Measurements from ENCODE around the gene TFIP11.

Gene TFIP11

DNA sequence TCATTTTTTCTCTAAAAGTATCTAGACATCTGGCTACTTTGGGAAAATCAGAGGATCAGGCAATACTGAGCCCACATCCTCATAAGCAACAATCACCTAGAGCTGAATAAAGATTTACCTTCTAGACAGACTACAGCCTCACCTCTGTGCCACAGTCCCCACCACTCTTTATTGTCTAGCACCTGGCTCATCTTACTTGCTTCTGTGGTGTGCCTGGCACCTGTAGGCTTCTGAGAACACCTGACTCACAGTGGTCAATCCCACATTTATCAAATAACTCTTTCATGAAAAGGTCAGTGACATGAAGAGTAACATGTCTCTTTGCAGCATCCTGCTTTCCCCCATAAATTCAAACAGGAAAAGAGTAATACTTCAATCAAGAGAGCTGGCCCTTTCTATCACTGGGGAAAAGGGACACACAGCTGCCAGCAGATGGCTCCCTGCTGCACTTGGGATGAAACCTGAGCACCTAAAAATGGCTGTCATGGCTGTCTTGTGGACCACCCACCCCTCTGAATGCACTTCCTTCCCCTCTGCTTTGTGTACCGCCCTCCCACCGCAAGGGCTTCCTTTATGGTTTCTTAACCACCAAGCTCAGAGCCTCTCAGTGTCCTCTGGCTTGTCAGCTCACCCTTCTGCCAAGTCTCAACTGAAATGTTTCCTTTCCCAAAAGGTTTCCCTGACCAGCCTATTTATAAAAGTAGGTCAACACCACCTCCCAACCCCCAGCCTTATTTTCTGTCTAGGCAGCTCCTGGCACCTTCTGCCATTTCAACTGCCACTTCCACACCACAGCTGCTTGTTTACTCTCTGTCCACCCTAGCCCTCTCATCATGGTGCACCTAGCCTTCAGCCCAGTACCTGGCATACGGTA, 9.3 kb downstream of the TFIP11 start:
- no peak for DNase-seq

DNA sequence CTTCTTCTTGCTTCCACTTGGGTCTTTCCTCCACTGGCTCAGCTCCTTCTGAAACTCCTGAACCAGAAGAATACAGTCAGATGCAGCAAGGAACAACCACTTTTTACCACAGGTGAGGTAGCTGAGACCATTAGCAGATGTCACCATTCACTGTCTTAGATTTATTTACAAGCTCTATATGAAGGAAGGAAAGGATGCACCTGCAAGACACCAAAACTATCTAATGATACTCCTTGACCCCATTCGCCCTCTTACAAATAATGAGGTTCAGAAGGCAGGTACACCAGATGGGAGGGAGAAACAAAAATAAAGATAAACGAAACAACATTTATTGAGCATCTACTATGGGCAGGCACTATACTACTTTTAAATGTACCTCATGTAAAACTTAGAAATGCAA, 10.3 kb downstream of the TFIP11 start:
- DNase-seq: no peak

DNA sequence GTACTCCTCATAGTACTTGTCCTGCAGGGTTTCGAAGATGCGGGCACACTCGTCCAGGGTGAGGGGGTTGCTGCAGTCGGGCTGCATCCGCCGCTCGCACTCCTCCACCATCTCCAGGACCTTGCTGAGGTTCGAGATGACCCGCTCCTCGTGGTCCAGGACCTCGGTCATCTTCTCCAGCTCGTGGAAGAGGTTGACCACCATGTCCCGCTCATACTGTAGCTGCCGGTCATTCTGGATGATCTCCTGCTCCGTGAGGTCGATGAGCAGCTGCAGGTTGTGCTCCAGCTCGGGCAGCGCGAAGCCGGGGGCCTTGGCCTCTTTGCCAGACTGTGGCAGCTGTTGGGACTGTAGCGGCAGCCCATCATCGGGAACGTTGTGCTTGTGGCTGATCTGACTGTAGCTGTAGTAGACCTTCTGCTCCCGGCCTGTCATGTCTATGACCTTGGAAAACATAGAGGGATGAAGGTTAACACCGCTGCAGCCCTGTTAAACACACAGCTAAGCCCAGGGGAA, 13.0 kb downstream of the TFIP11 start:
- DNase-seq: no peak

DNA sequence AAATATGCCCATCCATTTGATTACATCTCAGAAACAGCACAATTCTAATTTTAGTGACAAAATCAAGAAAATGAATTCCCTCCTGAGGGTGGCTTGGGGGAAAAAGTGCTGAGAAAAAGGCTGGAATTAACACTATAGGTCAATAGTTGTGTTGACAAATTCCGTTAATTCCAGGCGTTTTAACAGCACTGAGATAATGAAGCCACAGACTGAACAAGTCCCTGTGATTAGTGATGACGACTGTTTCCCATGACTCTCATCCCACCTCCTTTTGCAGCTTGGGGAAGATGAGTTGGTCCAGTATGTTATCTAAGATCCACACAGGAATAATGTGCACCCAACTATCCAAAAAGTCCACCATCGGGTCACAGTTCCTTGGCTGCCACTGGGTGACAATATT, 15.8 kb downstream of the TFIP11 start:
- no peak for DNase-seq

DNA sequence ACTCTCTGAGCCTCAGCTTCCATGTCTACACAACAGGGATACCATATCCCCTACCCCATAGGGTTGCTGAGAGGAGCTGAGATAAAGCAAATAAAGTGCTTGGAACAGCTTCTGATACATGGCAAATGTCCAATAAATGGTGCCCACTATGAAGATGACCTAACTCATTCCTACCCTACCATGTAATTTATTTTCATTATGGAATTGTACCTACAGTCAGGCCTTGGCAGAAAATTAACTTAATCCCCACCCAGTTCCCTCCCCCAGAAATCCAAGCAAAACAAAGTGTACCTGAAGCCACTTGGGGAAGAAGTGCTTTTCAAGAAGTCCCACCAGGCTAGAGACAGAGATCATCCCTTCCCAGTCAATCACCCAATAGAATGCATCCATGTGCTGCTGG, 17.8 kb downstream of the TFIP11 start:
- no peak for DNase-seq

DNA sequence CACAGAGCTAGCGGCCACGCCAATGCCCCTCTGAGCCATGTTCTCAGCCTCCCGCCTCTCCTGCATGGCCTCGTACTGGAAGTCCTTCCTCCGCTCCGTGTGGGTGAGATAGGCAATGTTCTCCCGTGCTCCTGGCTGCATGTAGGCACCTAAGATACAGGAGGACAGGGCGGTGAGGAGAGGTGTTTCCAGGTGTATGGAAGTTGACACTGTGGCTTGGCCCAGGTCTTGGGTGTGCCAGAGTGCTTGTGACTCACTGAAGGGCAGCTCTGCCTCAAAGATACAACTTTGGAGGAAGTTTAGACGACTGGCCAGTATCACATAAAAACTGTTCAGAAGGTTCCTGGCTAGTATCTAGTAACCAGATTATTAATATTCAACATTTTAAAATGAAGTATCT, 20.1 kb downstream of the TFIP11 start:
- DNase-seq: no peak

DNA sequence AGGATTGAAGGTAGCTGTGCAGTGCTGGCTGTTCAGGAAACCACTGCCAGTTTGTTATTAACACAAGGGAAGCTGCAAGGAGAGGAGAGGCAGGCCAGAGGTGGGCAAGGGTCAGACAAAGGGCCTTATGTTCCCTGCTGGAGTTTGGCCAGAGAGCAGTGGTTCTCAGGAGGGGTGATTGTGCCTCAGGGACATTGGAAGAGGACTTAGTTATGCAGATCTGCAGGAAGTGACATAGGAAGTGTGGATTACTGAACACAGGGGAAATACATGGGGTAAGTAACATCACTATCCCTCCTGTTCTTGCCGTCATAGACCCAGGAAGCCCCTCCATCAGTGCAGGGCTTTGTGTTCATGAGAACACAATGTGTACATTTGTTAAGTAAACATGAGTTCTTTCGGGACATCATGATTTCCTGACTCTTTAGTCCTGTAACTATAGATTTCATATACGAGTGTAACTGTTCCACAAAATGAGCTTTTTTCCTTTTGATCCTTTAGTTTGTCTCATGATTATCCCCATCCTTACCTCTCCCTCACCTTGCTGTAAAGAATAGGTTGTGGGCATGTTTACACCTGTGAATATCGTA, 22.7 kb downstream of the TFIP11 start:
- no peak for DNase-seq

DNA sequence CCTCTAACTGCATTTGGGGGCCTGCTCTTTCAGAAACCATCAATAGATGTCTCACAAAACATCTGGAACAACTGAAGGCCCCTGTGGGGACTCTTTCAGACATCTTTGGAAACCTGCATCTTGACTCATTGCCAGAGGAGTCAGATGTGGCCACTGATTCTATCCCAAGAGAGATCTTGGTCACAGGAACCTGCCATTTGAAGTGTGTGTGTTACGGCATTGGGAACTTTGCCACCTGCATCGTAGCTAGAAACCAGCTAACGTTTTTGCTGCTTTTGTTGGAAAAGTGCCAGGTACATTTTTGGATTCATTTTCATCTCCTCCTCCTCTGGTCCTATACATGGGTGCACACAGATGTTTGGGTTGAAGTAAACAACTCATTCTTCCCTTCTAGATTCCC, 24.3 kb downstream of the TFIP11 start:
- no peak for DNase-seq

DNA sequence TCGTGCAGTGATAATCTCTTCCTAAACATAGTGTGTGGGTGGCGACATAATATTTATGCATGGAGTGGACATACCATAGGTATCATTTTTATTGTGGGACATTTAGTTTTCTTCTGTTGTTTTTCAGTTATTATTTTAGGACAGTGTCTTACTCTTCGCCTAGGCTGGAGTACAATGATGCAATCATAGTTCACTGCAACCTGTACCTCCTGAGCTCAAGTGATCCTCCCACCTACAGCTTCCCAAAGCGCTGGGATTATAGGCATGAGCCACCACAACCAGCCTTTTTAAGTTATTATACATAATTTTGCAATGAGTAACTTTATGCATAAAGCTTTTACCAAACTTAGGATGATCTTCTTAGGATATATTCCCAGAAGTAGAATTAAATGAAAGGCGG, 25.9 kb downstream of the TFIP11 start:
- no peak for DNase-seq

DNA sequence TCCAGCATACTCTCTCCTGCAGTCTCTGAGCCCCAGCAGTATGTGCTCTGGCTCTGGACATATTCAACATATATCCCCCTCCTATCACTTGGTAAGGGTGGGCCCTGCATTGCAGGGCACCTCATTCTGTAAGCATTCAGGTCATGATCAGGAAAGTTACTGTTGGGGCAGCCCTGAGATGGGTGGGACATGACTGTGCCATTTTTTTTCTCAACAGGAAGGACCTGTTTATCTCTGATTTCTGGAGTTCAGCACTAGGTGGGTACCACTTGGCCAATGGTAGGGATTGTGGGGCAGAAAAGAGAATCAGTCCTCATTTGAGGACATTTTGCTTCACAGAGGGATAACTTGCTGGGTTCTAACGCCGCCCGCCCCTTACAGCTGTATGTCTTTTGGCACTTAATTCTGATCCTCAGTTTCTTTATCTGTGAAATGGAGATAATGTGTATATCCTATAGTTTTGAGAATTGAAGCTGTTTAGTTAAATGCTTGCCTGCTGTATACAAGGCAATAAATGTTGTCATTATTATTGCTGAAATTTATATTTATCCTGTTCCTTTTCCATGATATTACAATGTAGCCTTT, 26.4 kb downstream of the TFIP11 start:
- no peak for DNase-seq

DNA sequence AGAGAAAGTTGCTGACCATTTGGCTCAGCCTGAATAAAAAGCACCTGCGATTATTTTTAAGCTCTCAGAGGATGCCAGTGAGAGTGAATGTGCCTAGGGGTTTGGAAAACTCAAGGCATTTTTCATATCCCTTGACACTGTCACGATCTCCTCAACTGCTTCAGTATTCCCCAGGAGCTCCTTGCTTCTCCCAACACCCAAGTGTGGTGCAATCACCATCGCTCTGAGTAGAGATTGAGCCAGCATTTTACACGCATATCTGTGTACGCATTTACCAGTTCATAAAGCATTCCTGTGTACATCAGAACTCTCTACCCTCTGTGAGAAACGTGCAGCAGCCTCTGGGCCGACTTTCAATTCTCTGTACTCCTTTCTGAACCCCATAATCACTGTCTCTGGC, 27.3 kb downstream of the TFIP11 start:
- no peak for DNase-seq

DNA sequence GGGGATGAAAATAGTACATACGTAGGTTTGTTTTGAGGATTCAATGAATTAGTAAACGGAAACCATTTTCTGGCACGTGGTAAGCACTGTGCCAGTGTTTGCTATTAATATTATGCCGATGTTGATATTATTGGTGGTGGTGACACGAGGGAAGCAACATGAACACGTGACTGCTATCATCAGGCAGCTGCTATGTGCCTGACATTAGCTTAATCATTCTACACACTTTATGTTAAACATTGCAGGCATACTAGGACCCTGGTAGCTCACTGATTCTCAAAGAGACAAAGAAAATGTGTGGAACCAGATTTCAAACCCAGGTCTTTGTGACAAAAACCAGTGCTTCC, 27.9 kb downstream of the TFIP11 start:
- no peak for DNase-seq

DNA sequence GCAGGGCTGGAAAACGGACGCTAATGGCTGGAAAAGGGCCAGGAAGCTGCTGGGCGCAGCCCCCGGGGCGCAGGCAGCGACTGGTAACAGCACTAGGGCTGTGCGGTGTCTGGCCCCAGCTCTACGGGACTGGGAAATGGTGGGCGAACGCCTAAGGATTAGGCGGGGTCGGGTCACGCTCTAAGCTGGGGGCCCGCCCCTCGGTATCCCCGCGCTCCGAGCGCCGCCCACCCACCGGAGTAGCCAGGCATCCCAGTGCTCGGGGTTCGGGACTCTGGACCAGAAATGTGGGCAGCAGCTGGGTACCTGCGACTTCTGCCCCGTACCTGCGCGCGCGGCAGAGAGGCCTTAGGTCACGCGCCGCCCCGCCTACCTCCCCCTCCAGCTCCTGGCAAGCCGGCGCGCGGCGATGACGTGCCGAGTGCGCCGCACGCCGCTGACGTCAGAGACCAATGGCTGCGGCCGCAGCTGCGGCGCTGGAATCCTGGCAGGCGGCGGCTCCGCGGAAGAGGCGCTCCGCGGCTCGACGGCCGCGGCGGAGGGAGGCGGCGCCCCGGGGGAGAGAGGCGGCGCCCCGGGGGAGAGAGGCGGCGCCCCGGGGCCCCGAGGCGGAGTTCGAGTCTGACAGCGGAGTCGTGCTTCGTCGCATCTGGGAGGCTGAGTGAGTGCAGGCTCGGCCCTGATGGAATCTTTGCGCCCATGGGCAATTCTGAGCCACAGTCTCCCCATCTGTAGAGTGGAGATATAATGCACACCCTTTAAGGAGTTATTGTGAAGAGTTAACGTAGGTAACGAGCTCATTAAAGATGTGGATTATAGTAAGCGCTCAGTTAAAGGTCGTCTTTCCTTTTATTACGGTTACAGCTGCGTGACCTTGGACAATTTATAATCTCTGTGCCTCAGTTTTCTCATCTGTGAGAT, 28.6 kb downstream of the TFIP11 start, which contains the start of the genes HPS4 and SRRD:
HPS4 (minus strand) TSS at position 345 of the 921 bp plus-strand sequence. CDS start 2,021 bp downstream, outside the sequence.
SRRD (plus strand) TSS at position 439 of the 921 bp plus-strand sequence; CDS start at position 453, 14 bp downstream.
- peak; percentile 47 for DNase-seq

DNA sequence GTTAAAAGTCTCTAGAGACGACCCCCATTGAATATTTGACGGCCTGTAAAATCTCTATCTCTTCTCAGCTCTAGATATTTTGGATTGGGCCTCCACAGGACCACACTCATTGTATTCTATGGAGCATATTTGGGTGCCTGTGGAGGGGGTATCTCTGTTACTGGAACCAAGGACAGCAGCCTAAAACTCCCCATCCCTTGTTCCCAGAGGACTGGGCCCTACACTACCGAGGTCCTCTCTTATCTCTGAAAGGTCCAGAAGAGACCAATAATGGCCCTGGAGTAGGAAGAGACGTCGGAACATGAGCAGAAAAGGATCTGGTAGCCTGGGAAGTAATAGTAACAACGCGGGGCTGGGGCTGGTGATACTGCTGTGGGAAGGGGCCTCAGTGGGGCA, 29.2 kb downstream of the TFIP11 start:
- DNase-seq: no peak

DNA sequence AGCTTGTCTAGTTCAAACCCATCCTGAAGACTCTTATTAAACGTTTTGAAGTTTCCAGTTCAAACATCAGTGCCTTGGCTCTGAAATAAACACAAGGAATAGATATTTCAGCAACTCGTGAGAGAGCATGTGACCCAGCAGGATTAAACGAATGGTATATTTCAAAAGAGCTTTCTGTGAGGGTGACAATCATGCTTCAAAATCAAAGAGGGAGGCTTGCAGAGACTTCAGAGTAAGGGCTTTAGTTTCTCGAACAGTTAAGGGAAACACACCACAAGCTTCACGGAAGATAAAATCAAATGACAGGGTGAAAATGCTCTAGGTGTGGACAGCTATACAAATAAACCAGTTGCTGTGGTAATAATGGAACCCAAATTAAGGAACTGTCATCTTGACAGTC, 30.1 kb downstream of the TFIP11 start:
- no peak for DNase-seq

DNA sequence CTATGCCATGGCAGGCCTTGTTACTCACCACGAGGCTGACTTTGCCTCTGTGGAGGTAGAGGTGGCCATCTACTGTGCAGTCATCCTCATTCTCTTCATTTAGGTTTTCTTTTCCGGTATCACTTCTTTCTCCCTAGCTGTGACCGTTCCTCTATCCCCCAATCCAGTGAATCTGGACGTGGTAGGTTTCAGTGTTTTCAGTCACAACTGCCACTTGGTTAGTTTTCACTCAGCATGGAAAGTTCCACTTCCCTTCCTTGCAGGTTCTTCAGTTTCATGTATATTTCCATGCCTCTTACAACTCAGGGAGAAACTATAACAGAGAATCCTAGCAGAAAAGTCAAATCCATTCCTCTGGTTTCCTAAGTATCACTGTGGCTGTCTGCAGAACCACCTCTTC, 30.6 kb downstream of the TFIP11 start:
- DNase-seq: no peak

DNA sequence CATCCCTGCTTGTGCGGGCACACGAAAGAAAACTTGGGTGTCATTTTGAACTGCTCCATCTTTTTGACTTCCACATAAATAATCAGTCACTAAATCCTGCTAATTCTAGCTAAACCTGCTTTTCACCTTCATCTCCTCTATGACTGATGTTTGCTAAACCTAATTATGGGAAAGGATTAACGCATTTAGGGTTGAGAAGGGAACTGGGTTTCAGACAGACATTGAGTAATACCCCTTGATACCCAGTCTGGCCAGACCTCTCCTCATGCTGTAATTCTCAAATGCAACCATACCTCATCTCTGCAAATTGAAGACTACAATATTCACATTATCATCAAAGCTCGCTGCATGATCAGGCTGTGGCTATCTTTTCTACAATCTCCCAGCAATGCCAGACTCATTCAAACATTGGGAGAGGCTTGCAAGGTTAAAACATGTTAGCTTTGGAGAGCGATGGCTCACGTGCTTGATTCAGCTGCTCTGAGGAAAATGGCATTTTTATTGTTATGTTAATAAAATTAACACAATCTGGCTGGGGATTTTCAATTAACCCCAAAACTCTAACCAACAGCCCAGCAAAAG, 31.1 kb downstream of the TFIP11 start:
- DNase-seq: no peak

DNA sequence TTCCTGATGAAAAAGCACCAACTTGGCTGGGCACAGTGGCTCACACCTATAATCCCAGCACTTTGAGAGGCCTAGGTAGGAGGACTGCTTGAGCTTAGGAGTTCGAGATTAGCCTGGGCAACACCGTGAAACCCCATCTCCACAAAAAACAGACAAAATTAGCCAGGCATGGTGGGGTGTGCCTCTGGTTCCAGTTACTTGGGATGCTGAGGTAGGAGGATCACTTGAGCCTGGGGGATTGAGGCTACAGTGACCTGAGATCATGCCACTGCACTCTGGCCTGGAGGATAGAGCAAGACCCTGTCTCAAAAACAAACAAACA, 31.7 kb downstream of the TFIP11 start:
- no peak for DNase-seq

DNA sequence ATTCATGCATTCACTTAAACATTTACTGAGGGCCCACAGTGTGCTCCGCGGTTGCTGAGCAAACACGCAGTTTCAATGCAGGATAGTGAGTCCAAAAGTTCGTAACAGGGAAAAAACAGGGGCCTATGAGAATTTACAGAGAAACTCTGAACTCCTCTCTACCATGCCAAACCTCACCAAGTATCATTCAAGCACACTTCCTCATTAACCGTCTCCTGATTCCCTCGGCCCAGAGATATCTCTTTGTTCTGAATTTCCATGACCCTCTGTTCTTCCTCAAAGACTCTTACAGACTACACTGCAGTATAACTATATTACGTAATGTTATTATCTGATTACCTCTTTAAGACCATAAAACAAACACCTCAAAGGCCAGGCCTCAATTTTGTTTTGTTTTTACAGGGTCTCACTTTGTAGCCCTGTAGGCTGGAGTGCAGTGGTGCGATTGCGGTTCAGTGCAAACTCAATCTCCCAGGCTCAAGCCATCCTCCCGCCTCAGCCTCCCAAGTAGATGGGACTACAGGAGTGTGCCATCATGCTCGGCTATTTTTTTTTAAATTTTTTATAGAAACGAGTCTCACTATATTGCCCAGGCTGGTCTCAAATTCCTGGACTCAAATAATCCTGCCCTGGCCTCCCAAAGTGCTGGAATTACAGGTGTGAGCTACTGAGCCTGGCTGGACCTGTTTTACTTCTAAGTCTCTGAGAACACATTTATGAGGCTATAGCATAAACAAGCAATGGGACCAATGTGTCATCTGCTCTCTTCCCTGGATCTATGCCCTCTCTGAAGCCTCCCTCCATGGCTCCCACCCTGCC, 32.3 kb downstream of the TFIP11 start:
- no peak for DNase-seq

DNA sequence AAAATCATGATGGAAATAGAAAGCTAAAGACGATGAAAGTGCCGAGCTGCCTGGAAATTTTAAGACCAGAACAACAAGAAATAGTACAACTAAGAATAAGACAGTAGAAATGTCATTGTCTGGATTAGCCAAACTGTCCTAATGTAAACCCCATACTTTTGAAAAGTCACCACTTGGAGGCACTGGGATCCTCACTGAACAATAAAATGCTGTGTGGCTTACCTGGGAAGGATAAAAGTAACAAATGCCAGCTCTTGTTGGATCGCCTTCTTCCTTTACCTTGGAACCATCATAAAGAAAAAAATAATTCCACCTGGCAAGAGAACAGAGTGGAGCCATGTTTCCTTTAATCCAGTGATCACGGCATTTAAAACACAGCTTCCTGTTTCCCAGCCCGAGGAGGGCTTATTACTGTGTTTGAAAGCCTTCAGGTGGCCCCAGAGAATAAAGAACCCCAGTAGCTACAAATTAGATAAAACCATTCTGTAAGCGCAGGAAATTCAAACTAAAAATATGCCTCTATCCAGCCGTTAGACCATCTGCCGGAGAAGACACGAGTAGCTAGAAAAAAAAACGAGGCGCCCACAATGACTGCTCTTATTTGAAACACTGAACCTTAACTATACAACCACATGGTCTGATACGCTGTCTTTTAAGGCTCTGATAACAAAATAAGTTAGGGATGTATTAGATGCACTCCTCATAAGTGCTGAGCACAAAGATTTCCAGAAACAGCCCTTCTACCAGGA, 33.1 kb downstream of the TFIP11 start:
- peak; percentile 43 for DNase-seq

DNA sequence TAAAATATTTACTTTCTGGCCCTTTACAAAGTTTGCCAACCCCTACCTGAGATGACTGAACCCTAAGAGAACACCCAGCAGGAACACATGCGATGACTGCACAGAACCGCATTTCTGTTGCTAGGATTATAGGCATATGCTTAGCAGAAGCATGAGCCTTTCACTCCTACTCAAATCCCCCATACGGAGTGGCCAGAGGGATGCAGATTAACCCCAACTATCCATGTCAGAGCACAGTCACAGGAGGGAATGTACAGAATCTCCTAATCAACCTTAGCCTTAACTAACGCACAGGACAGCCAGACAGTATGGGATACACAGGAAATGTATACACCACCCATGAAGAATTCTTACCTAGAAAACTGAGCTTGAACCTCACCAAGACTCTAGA, 34.9 kb downstream of the TFIP11 start:
- DNase-seq: no peak

All from DMS 273 treated with DMSO at 0.1 percent for 48 hours (cell line).